HepG2 (cell line): ENCODE data around the gene RNASE12. TPM values are rescaled to one million over a fixed set of nuclear protein-coding genes. Genes with fewer than 3 reads are reported as not detected.
A peak's percentile ranks its signal among the peaks of the same experiment; 100 is the strongest.

Experiments
- CREM ChIP-seq, 2 experiments: sonication (generic) in 1 of 2; formaldehyde crosslinking in 1 of 2; IDR thresholded peaks; 2 replicates each; pipeline versions ENCODE4 v1.4.0 to v1.6.1; 2016 to 2020; ENCODE audit warnings: antibody characterized with exemption in 1 of 2, mild to moderate bottlenecking in 1 of 2, missing genetic modification reagents in 1 of 2
- FUBP1 ChIP-seq: sonication (generic); formaldehyde crosslinking; IDR thresholded peaks from 2 replicates; pipeline ENCODE4 v1.5.1; 2020; ENCODE audit warnings: missing genetic modification reagents, mild to moderate bottlenecking, borderline replicate concordance
- HOMEZ ChIP-seq: IDR thresholded peaks from 2 replicates; pipeline ENCODE4 v1.6.1; 2016; ENCODE audit warnings: low read depth
- LCORL ChIP-seq, 2 experiments: fragments of 450-650 bp in 1 of 2; sonication (generic) in 1 of 2; formaldehyde crosslinking in 1 of 2; IDR thresholded peaks; 2 replicates each; pipeline versions ENCODE4 v1.5.0 to v1.6.1; 2017 to 2020; ENCODE audit warnings: antibody characterized with exemption in 1 of 2, missing genetic modification reagents in 1 of 2
- MEIS1 ChIP-seq: sonication (generic); formaldehyde crosslinking; IDR thresholded peaks from 2 replicates; pipeline ENCODE4 v1.9.0; 2021; ENCODE audit warnings: mild to moderate bottlenecking, missing genetic modification reagents, moderate library complexity, borderline replicate concordance
- MIXL1 ChIP-seq: IDR thresholded peaks from 2 replicates; pipeline ENCODE4 v1.6.1; 2016
- MXD4 ChIP-seq: IDR thresholded peaks from 2 replicates; pipeline ENCODE4 v1.6.1; 2016; ENCODE audit warnings: mild to moderate bottlenecking, missing biosample characterization, missing genetic modification reagents
- NFIC ChIP-seq: IDR thresholded peaks from 2 replicates; pipeline ENCODE4 v1.6.1; 2012; ENCODE audit warnings: mild to moderate bottlenecking, low read length, inconsistent platforms
- PATZ1 ChIP-seq: sonication (generic); formaldehyde crosslinking; IDR thresholded peaks from 2 replicates; pipeline ENCODE4 v1.4.0; 2020; ENCODE audit warnings: missing genetic modification reagents
- REXO4 ChIP-seq: sonication (generic); formaldehyde crosslinking; IDR thresholded peaks from 2 replicates; pipeline ENCODE4 v1.8.0; 2022; ENCODE audit warnings: missing genetic modification reagents, mild to moderate bottlenecking, borderline replicate concordance
- STAT6 ChIP-seq: sonication (generic); formaldehyde crosslinking; IDR thresholded peaks from 2 replicates; pipeline ENCODE4 v1.4.0; 2020; ENCODE audit warnings: missing genetic modification reagents, mild to moderate bottlenecking, borderline replicate concordance
- THAP11 ChIP-seq: IDR thresholded peaks from 2 replicates; pipeline ENCODE4 v1.6.1; 2016; ENCODE audit warnings: missing biosample characterization, missing genetic modification reagents
- ZBTB43 ChIP-seq: sonication (generic); formaldehyde crosslinking; conservative IDR thresholded peaks from 2 replicates; pipeline ENCODE4 v1.4.0; 2020; ENCODE audit warnings: missing genetic modification reagents
- ZFYVE20 ChIP-seq: sonication (generic); formaldehyde crosslinking; IDR thresholded peaks from 2 replicates; pipeline ENCODE4 v1.8.0; 2023; ENCODE audit warnings: low read depth, mild to moderate bottlenecking, moderate library complexity, missing genetic modification reagents, borderline replicate concordance
- ZMYM3 ChIP-seq: sonication (generic); formaldehyde crosslinking; IDR thresholded peaks from 2 replicates; pipeline ENCODE4 v1.5.1; 2020; ENCODE audit warnings: mild to moderate bottlenecking, missing genetic modification reagents
- ZNF143 ChIP-seq: sonication (generic); formaldehyde crosslinking; IDR thresholded peaks from 2 replicates; pipeline ENCODE4 v1.4.0; 2020; ENCODE audit warnings: missing genetic modification reagents
- ZNF331 ChIP-seq: sonication (generic); formaldehyde crosslinking; IDR thresholded peaks from 2 replicates; pipeline ENCODE4 v1.4.0; 2020; ENCODE audit warnings: missing genetic modification reagents
- ZNF589 ChIP-seq: sonication (generic); formaldehyde crosslinking; conservative IDR thresholded peaks from 2 replicates; pipeline ENCODE4 v1.8.0; 2022; ENCODE audit warnings: mild to moderate bottlenecking, moderate library complexity, missing genetic modification reagents
- ZNF792 ChIP-seq: IDR thresholded peaks from 2 replicates; pipeline ENCODE4 v1.6.1; 2016
- polyA plus RNA-seq, 8 experiments: library from polyadenylated mRNA; depleted of rRNA in 3 of 8; stranded (reverse) in 7 of 8; unstranded in 1 of 8; fragments of >200 nt; fragmentation: Illumina TruSeq in 4 of 8; extraction: Trizol in 4 of 8; gene quantifications; 2 replicates each; pipeline versions ENCODE4 v1.2.1 to v1.2.3, GENCODE V29; 2011 to 2016; ENCODE audit warnings: low read depth in 4 of 8, missing spikeins in 1 of 8, mixed read lengths in 1 of 8; ENCODE audit not compliant: insufficient read depth in 1 of 8
- total RNA-seq, 5 experiments: library from RNA; depleted of rRNA; stranded (reverse); fragments of >200 nt; fragmentation: Illumina TruSeq; extraction: Trizol; gene quantifications; 2 replicates each; pipeline ENCODE4 v1.2.3, GENCODE V29; 2016; ENCODE audit warnings: low read depth in 1 of 5

Gene RNASE12
- total and polyA plus RNA-seq, 2 of the 13 experiments (the other 11 are each of a cell fraction or from before 2014, with no cell fraction given), result not detected

- TF ChIP-seq ZNF589 (CRISPR knock-in tag) (0 out of 2 replicates have a peak, but pooled peaks have one; percentile 33), ZNF792 (0 out of 2 replicates have a peak, but pooled peaks have one; percentile 44), LCORL (IDR thresholded peaks at IDR 0.05) (no peak), LCORL (CRISPR knock-in tag; IDR thresholded peaks at IDR 0.05) (no peak), MEIS1 (CRISPR knock-in tag) (no peak), MIXL1 (CRISPR knock-in tag) (0 out of 2 replicates have a peak, but pooled peaks have one; percentile 31), ZMYM3 (CRISPR knock-in tag) (no peak), STAT6 (0 out of 2 replicates have a peak, but pooled peaks have one; percentile 69), REXO4 (CRISPR knock-in tag) (no peak), MXD4 (CRISPR knock-in tag) (no peak), ZBTB43 (CRISPR knock-in tag) (0 out of 2 replicates have a peak, but pooled peaks have one; percentile 6), ZFYVE20 (CRISPR knock-in tag) (no peak), ZNF331 (peak; percentile 78), ZNF143 (CRISPR knock-in tag) (peak; percentile 46; the same call in 1 of the 2 replicates), THAP11 (0 out of 2 replicates have a peak, but pooled peaks have one; percentile 24), FUBP1 (no peak), HOMEZ (CRISPR knock-in tag) (0 out of 2 replicates have a peak, but pooled peaks have one; percentile 20), CREM (IDR thresholded peaks at IDR 0.05) (peak; percentile 27; the same call in 1 of the 2 replicates), CREM (CRISPR knock-in tag; IDR thresholded peaks at IDR 0.05) (no peak), PATZ1 (CRISPR knock-in tag) (0 out of 2 replicates have a peak, but pooled peaks have one; percentile 14), NFIC (peak; percentile 17; the same call in 1 of the 2 replicates)
These were observed 39.3 kb upstream of the RNASE12 start (continued) for GRCh38 chr14:20630340-20631022.
